ENCODE results near the gene RNF114.
"Not testable (repeated sequence)": the region's sequence is repeated elsewhere in the genome, so short reads cannot be mapped to it uniquely, and the experiment has no call there.

Gene RNF114

GRCh38 chr20:49894073-49894470, 42.1 kb upstream of the RNF114 start:
- no peak for DNase-seq (ENCODE audit: insufficient read length, low spot score)
- FAIRE-seq = no peak
- TF ChIP-seq CTCF (IDR thresholded peaks at IDR 0.05; ENCODE audit: insufficient read depth, missing control alignments) = no peak

GRCh38 chr20:49895474-49896093, 40.6 kb upstream of the RNF114 start:
- not testable (repeated sequence) for FAIRE-seq; DNase-seq (ENCODE audit: insufficient read length, low spot score)

- DNase-seq (ENCODE audit: insufficient read length, low spot score) (no peak), FAIRE-seq (no peak)
- TF ChIP-seq CTCF (IDR thresholded peaks at IDR 0.05; ENCODE audit: insufficient read depth, missing control alignments) = no peak
These were observed 40.0 kb upstream of the RNF114 start for GRCh38 chr20:49896204-49896603.

GRCh38 chr20:49899541-49900383, 36.4 kb upstream of the RNF114 start:
- TF ChIP-seq CTCF (IDR thresholded peaks at IDR 0.05; ENCODE audit: insufficient read depth, missing control alignments) = no peak
- DNase-seq (ENCODE audit: insufficient read length, low spot score) = no peak
- FAIRE-seq = no peak

GRCh38 chr20:49901588-49901987, 34.6 kb upstream of the RNF114 start:
- TF ChIP-seq CTCF (IDR thresholded peaks at IDR 0.05; ENCODE audit: insufficient read depth, missing control alignments) = no peak
- no peak for DNase-seq (ENCODE audit: insufficient read length, low spot score)
- FAIRE-seq = no peak

GRCh38 chr20:49904440-49905214, 31.6 kb upstream of the RNF114 start:
- no peak for TF ChIP-seq CTCF (IDR thresholded peaks at IDR 0.05; ENCODE audit: insufficient read depth, missing control alignments)
- FAIRE-seq (no peak), DNase-seq (ENCODE audit: insufficient read length, low spot score) (no peak)

- DNase-seq (ENCODE audit: insufficient read length, low spot score) (no peak), FAIRE-seq (no peak)
- TF ChIP-seq CTCF (IDR thresholded peaks at IDR 0.05; ENCODE audit: insufficient read depth, missing control alignments) = no peak
These were observed 30.6 kb upstream of the RNF114 start for GRCh38 chr20:49905415-49906091.
